ENCODE measurements around the gene EYA3.

The EYA3 gene

GRCh38 chr1:28088168-28088961 is at the start of gene EYA3:
Gene EYA3 (minus strand): TSS chr1:28088610. CDS start chr1:28058026, 30,584 bp downstream.
- DNase-seq (ENCODE audit: low read depth) = peak; percentile 100

DNA sequence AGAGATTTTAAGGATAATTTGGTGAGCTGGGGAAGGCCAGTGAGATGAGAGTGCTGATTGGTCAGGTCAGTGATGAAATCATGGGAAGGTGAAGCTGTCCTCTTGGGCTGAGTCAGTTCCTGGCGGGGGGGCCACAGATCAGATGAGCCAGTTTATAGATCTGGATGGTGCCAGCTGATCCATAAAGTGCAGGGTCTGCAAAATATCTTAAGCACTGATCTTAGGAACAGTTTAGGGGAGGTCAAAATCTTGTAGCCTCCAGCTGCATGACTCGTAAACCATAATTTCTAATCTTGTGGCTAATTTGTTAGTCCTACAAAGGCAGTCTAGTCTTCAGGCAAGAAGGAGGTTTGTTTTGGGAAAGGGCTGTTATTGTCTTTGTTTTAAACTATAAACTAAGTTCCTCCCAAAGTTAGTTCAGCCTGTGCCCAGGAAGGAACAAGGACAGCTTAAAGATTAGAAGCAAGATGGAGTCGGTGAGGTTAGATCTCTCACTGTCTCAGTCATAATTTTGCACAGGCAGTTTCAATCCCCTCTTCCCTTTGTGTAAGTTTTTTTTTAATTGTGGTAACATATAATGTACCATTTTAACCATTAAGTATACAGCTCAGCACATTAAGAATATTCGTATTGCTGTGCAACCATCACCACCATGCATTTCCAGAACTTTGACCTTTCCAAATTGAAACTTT is 48.7 kb upstream of the EYA3 start:
- no peak for DNase-seq (ENCODE audit: low read depth)

DNA sequence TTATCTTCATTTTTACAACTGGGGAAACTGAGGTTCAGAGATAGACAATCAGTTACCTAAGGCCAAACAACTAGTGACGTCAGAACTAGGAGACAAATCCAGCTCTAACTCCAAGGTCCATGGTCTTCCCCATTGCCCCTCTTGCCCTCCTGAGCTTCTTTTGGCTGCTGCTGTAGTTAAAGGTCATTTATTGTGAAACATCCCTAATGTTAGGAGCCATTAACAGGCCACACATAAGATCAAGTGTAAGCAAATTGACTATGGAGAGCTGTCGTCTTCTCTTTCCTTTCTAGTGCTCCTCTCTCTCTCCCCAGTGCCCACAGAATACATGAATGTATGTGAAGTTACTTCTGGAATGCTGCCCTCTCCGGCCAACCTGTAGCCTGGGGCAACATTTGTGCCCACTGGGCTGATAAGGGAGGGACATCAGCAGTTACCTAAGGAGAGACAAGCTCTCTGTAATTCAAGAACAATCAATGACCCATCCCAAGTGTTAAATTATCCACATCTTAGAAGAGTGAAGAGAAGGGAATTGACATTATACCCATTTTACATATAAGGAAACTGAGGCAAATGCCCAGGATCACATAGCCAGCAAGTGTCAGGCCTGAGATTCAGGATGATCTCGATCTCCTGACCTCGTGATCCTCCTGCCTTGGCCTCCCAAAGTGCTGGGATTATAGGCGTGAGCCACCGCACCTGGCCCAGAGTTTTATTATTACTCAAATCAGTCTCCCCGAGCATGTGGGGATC is 47.9 kb upstream of the EYA3 start:
- no peak for DNase-seq (ENCODE audit: low read depth)

DNA sequence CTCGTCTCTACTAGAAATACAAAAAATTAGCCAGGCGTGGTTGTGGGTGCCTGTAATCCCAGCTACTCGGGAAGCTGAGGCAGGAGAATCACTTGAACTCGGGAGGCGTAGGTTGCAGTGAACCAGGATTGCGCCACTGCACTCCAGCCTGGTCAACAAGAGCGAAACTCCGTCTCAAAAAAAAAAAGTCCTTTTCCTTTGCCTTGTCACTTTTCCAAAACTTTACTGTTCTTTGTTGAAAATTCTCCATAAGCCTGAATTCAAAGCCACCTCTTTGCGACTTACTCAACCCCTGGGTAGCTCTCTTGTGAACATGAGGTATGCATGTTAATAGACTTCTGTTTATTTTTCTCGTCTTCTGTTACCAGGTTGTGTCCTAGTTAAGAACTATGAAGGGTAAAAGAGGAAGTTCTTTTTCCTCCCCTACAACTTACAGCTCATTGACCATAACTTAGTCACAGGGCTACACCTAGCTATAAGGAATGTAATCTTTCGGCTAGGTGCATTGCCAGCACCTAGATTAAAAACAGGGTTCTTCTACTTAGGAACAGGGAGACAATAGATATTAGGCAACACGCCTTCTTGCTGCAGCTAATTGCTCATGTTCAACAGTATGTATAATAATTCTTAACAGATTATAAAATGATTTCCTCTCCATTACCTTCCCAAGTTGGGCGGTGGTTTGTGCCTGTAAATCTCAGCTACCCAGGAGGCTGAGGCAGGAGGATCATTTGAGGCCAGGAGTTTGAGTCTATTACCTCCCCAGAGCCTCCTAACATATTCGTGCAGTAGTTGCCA is 47.2 kb upstream of the EYA3 start:
- DNase-seq (ENCODE audit: low read depth) = no peak

GRCh38 chr1:28134651-28135207 is 46.3 kb upstream of the EYA3 start:
- DNase-seq (ENCODE audit: low read depth) = no peak

- no peak for DNase-seq (ENCODE audit: low read depth)
These were observed 44.1 kb upstream of the EYA3 start for GRCh38 chr1:28132171-28133167.

DNA sequence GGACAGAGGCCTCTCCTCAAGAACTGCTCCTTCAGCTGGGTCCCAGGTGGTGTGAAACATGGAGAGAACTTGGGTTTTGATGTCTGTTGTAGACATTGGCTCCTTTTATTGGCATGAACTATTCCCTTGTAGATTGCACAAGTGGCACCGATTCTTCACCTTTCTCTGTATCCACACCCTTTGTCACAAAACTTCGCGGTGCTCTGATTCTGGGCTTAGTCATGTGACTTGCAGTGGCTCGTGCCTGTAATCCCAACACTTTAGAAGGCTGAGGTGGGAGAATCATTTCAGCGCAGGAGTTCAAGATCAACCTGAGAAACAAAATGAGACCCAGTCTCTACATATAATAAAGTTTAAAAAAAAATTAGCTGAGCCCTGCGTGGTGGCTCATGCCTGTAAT is 42.5 kb upstream of the EYA3 start:
- no peak for DNase-seq (ENCODE audit: low read depth)

DNA sequence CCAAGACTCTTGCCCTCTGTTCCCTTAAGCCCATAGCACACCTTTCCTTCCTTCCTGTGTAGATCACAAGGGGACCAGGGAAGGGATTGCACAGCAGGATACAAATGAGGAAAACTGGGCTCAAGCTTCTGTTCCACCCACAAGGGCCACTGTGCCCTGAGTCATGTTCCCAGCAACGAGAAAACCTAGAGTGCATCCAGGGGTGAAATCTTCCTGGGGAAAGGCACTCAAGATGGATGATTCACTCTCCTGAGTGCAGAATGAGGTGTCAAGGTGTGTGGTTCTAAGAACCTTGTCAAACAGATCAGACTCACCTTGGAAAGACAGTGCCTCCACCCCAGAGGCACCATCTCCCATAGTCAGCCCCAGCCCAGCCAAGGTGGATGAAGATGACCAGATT is 40.7 kb upstream of the EYA3 start:
- DNase-seq (ENCODE audit: low read depth) = no peak

DNA sequence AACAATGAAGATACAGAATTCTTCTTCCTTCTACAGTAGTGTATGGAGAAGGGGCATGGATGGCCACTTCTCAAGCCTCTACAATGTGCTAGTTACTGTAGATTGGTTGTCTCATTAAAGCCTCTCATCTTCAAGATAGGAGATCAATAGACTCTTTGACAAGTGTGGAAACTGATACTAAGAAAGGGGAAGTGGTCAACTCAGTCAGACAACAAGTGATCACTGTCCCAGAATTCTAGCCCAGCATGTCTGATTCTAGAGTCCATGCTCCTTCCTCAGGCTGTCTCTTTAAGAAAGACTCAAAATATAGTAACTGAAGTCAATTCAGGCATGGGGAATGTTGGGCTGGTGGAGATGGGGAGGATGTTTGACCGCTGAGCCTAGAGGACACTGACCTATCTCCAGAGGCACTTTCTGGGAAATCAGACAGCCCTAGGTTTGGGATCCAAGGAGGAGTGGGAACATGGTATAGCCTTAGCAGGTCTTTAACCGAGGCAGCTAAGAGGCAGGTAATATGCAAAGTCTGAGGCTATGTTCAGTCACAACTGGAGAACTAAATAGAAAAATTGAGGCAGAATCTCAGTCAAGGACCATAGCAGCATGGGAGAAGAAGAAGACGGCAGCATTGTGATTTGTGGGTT is 39.3 kb upstream of the EYA3 start:
- no peak for DNase-seq (ENCODE audit: low read depth)

DNA sequence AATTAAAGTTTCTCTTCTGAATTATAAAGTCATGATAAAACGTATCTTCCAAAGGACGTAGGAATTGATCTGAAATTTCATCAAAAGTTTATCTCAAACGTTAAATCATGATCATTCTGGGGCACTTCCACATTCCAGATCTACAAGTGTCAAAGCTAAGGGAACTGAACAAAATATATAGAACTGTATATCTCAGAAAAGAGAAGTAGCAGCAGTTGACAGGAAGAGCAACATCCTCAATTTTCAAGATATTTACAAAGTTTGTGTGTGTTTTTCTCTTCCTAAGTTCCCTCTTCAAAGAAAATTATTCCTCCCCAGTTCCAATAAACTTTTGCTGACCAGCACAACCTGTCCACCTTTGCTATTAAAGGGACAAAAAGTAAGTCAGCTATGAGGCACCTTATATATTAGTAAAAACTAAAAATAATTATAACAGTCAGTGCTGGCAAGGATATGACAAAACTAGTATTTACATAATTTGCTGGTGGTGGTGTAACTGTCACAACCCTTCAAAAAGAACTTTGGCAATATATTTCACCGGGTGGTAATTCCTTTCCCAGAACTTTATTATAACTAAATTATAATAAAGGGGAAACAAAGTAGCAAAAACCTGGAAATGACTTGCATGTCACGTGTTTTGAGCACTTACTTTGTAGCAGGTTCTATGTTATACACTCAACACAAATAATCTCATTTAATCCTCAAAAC is 38.5 kb upstream of the EYA3 start:
- DNase-seq (ENCODE audit: low read depth) = no peak

- no peak for DNase-seq (ENCODE audit: low read depth)
These were observed 37.8 kb upstream of the EYA3 start for GRCh38 chr1:28126212-28126611.

DNA sequence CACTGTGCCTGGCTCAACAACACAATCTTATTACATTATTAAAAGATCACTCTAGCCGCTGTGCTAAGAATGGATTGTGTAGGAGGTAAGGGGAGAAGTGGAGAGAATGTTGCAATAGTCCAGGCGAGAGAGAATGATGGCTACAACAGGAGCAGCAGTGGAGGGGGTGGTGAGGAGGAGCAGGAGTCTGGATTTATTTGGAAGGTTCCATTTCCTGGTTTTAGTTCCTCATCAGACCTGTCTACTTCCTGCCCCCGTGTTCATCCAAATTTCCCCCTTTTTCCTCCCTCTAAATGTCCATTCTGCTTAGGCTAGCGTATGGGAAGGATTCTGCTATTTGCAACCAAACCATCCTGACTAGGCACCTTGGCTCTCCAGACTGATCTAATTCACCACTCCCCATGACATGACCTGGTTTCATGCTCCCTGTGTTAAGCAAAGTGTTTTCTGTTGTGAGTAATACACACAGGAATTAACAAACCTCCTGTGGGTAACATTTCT is 35.1 kb upstream of the EYA3 start:
- no peak for DNase-seq (ENCODE audit: low read depth)

GRCh38 chr1:28122183-28122582 is 33.8 kb upstream of the EYA3 start:
- DNase-seq (ENCODE audit: low read depth) = no peak

DNA sequence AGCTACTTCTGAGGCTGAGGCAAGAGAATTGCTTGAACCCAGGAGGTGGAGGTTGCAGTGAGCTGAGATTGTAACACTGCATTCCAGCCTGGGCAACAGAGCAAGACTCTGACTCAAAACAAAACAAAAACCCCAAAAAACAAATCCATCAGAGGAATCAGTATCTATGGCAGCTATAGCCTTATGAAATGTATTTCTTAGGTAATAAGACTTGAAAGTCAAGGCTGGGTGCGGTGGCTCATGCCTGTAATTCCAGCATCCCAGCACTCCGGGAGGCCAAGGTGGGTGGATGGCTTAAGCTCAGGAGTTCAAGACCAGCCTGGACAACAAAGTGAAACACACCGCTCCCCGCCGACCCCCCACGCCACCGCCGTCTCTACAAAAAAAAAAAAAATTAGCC is 31.1 kb upstream of the EYA3 start:
- no peak for DNase-seq (ENCODE audit: low read depth)

GRCh38 chr1:28118640-28119307 is 30.4 kb upstream of the EYA3 start:
- DNase-seq (ENCODE audit: low read depth) = no peak

GRCh38 chr1:28115267-28115666 is 26.9 kb upstream of the EYA3 start:
- peak; percentile 41 for DNase-seq (ENCODE audit: low read depth)

DNA sequence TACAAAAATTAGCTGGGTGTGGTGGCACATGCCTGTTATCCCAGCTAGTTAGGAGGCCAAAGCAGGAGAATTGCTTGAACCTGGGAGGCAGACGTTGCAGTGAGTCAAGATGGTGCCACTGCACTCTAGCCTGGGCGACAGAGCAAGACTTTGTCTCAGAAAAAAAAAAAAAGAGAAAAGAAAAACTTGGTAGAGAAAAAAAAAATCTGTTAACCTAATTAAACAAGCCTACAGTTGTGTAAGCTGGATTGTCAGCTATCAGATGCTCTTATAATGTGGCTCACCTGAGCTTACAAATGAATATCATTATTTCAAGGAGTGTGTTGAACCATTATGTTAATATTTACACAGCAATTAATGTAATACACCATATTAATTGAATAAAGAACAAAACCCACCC is 26.4 kb upstream of the EYA3 start:
- DNase-seq (ENCODE audit: low read depth) = no peak

DNA sequence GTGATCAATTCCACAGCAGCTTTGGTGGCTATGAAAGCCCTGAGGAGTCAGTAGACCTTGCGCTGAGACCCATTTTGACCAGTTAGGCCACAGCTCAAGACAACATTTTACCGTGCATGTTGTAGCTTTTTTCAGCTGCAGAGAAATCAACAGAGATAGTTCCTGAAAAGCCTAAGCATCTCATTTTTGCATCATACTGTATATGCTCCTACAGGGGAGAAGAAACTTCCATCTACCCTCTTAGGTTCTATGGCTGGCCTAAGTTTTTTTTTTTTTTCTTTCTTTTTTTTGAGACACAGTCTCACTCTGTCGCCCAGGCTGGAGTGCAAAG is 24.8 kb upstream of the EYA3 start:
- DNase-seq (ENCODE audit: low read depth) = no peak

Data from activated T-cell treated with anti-CD3 and anti-CD28 coated beads for 48 hours (primary cell).